NCI-H345 (cell line): Measurements from ENCODE around the gene PRKAR2B.

Source experiments
- DNase-seq: peaks from one replicate; lab custom pipeline; 2025; lab: John Stamatoyannopoulos, UW

PRKAR2B gene

GRCh38 chr7:107185716-107186115, 141.2 kb downstream of the PRKAR2B start:
- no peak for DNase-seq

- no peak for DNase-seq
Observed at GRCh38 chr7:107186240-107186639, 141.7 kb downstream of the PRKAR2B start.

- no peak for DNase-seq
Observed at GRCh38 chr7:107187774-107188173, 143.3 kb downstream of the PRKAR2B start.

GRCh38 chr7:107190090-107190489, 145.6 kb downstream of the PRKAR2B start:
- DNase-seq = no peak

GRCh38 chr7:107194052-107194451, 149.5 kb downstream of the PRKAR2B start:
- DNase-seq = no peak

- no peak for DNase-seq
Observed at GRCh38 chr7:107196834-107197610, 152.5 kb downstream of the PRKAR2B start.

GRCh38 chr7:107201795-107202450, 157.4 kb downstream of the PRKAR2B start:
- peak; percentile 51 for DNase-seq

- no peak for DNase-seq
Observed at GRCh38 chr7:107203607-107204006, 159.1 kb downstream of the PRKAR2B start.

- no peak for DNase-seq
Observed at GRCh38 chr7:107206136-107206535, 161.6 kb downstream of the PRKAR2B start.

GRCh38 chr7:107206706-107207105, 162.2 kb downstream of the PRKAR2B start:
- DNase-seq = no peak

- DNase-seq = no peak
Observed at GRCh38 chr7:107207459-107207858, 163.0 kb downstream of the PRKAR2B start.

GRCh38 chr7:107208024-107208521, 163.6 kb downstream of the PRKAR2B start:
- no peak for DNase-seq

GRCh38 chr7:107208563-107208962, 164.1 kb downstream of the PRKAR2B start:
- no peak for DNase-seq

- no peak for DNase-seq
Observed at GRCh38 chr7:107209565-107209964, 165.1 kb downstream of the PRKAR2B start.

- no peak for DNase-seq
Observed at GRCh38 chr7:107210400-107210799, 165.9 kb downstream of the PRKAR2B start.
